Measurements from ENCODE around the gene POU2AF1. TPM values are rescaled to one million over a fixed set of nuclear protein-coding genes. Genes with fewer than 3 reads are reported as not detected.

POU2AF1 gene
- total and polyA plus RNA-seq, 2 of the 13 experiments (the other 11 are each of a cell fraction or from before 2014, with no cell fraction given): 1.9 to 3.6 TPM

GRCh38 chr11:111395081-111395480 lies 16.0 kb upstream of the POU2AF1 start (continued):
- no peak for TF ChIP-seq ZSCAN30 (CRISPR knock-in tag; IDR thresholded peaks at IDR 0.05)
- no peak for TF ChIP-seq ZNF558 (CRISPR knock-in tag; IDR thresholded peaks at IDR 0.05; ENCODE audit: borderline replicate concordance)
- peak; percentile 73 for TF ChIP-seq RAD21 (CRISPR knock-in tag; IDR thresholded peaks at IDR 0.05)
- no peak for TF ChIP-seq GPBP1L1 (CRISPR knock-in tag; IDR thresholded peaks at IDR 0.05)
- no peak for TF ChIP-seq CC2D1A (CRISPR knock-in tag; IDR thresholded peaks at IDR 0.05)
- TF ChIP-seq ATM (IDR thresholded peaks at IDR 0.05; ENCODE audit: borderline replicate concordance): no peak
- peak; percentile 91 for TF ChIP-seq ZMYM4 (CRISPR knock-in tag; IDR thresholded peaks at IDR 0.05)
- TF ChIP-seq MXD4 (CRISPR knock-in tag; IDR thresholded peaks at IDR 0.05): peak; percentile 53; the same call in 1 of the 2 replicates
- peak; percentile 81; the same call in 1 of the 2 replicates for TF ChIP-seq MTA1 (CRISPR knock-in tag; IDR thresholded peaks at IDR 0.05; ENCODE audit: borderline replicate concordance)
- TF ChIP-seq ZNF724P (CRISPR knock-in tag; IDR thresholded peaks at IDR 0.05; ENCODE audit: borderline replicate concordance): no peak
- TF ChIP-seq, protein P1, sequence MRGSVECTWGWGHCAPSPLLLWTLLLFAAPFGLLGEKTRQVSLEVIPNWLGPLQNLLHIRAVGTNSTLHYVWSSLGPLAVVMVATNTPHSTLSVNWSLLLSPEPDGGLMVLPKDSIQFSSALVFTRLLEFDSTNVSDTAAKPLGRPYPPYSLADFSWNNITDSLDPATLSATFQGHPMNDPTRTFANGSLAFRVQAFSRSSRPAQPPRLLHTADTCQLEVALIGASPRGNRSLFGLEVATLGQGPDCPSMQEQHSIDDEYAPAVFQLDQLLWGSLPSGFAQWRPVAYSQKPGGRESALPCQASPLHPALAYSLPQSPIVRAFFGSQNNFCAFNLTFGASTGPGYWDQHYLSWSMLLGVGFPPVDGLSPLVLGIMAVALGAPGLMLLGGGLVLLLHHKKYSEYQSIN (CRISPR knock-in tag; IDR thresholded peaks at IDR 0.05; ENCODE audit: borderline replicate concordance): no peak
- TF ChIP-seq KDM5B (CRISPR knock-in tag; IDR thresholded peaks at IDR 0.05; ENCODE audit: borderline replicate concordance): peak; percentile 14; the same call in 1 of the 2 replicates
- peak; percentile 37 for TF ChIP-seq STAG1 (CRISPR knock-in tag; IDR thresholded peaks at IDR 0.05)
- TF ChIP-seq ZNF75D (CRISPR knock-in tag; IDR thresholded peaks at IDR 0.05; ENCODE audit: borderline replicate concordance): no peak
- no peak for TF ChIP-seq CREB1 (IDR thresholded peaks at IDR 0.05)
- no peak for TF ChIP-seq CREB1 (CRISPR knock-in tag; IDR thresholded peaks at IDR 0.05)
- no peak for TF ChIP-seq REST (IDR thresholded peaks at IDR 0.05; ENCODE audit: borderline replicate concordance in 1 of 2, low read depth in 1 of 2, low read length in 2 of 2)
- TF ChIP-seq, protein P2, sequence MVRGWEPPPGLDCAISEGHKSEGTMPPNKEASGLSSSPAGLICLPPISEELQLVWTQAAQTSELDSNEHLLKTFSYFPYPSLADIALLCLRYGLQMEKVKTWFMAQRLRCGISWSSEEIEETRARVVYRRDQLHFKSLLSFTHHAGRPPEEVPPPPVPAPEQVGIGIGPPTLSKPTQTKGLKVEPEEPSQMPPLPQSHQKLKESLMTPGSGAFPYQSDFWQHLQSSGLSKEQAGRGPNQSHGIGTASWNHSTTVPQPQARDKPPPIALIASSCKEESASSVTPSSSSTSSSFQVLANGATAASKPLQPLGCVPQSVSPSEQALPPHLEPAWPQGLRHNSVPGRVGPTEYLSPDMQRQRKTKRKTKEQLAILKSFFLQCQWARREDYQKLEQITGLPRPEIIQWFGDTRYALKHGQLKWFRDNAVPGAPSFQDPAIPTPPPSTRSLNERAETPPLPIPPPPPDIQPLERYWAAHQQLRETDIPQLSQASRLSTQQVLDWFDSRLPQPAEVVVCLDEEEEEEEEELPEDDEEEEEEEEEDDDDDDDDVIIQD (CRISPR knock-in tag; IDR thresholded peaks at IDR 0.05; ENCODE audit: low read depth): peak; percentile 66
- no peak for TF ChIP-seq ATF4 (CRISPR knock-in tag; IDR thresholded peaks at IDR 0.05)
- no peak; the same call in 1 of the 2 replicates for TF ChIP-seq ZNF17 (CRISPR knock-in tag; IDR thresholded peaks at IDR 0.05)
- TF ChIP-seq POLR2AphosphoS5 (IDR thresholded peaks at IDR 0.05; ENCODE audit: low read depth, low read length): peak; percentile 43
